Measurements from ENCODE around the gene GDE1.
"Not testable (repeated sequence)": the region's sequence is repeated elsewhere in the genome, so short reads cannot be mapped to it uniquely, and the experiment has no call there.

GDE1 gene, protein sequence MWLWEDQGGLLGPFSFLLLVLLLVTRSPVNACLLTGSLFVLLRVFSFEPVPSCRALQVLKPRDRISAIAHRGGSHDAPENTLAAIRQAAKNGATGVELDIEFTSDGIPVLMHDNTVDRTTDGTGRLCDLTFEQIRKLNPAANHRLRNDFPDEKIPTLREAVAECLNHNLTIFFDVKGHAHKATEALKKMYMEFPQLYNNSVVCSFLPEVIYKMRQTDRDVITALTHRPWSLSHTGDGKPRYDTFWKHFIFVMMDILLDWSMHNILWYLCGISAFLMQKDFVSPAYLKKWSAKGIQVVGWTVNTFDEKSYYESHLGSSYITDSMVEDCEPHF

DNA sequence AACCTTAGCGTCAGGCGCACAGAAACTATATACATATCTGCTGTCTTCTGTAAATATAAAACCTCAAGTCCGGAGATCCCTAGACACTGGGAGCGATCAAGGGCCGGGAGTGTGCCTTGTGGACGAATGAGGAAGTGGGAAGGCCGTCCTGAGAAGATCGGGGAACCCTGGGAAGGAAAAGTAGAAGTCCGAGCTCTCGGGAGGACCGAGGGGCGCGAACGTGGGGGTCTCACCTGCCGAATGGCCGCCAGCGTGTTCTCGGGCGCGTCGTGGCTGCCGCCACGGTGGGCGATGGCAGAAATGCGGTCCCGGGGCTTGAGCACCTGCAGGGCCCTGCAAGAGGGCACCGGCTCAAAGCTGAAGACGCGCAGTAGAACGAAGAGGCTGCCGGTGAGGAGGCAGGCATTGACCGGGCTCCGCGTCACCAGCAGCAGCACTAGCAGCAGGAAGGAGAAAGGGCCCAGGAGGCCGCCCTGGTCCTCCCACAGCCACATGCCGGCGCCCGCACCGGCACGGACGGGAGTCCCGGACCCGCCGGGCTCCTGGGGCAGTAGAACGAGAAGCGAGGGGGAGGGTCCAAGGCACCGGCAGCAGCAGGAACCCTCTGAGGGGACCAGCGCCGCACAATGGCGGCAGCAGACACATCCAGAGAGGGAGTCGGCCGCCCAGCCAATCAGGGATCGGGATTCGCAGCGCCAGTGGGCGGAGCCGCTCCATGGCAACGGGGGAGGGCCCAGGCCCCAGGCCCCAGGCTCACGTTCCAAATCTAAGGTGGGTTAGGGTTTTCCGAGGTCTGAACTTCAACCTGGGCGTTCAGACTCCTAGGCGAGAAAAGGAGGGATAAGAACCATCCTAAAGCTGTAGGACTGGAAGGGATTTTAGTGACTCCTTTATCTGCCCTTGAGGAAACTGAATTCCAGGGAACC, at the start of gene GDE1:
Gene GDE1, minus strand, starts transcription at position 628 of the 926 bp plus-strand sequence. Its CDS starts 134 bp downstream, at position 494.
- peak; percentile 86 for DNase-seq

- no peak for DNase-seq
These were observed 45.7 kb upstream of the GDE1 start for GRCh38 chr16:19567560-19567959.

GRCh38 chr16:19566362-19566761, 44.5 kb upstream of the GDE1 start:
- DNase-seq: no peak

DNA sequence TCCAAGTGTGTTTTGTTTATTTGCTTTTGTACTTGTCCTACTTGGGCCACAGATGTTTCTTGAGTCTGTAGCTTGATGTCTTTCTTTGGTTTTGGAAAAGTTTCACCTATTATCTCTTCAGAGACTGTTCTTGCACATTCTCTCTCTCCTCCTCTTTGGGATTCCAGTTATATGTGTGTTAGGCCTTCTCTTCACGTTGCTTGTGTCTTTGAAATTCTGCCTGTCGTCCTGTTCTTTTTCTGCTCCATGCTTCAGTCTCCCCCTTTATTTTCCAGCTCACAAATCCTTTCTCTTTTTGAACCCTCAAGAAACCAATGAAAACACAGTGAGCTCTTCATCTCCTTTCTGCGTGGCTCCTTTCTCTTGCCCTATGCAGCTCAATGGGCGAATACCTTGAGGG, 41.5 kb upstream of the GDE1 start:
- no peak for DNase-seq

DNA sequence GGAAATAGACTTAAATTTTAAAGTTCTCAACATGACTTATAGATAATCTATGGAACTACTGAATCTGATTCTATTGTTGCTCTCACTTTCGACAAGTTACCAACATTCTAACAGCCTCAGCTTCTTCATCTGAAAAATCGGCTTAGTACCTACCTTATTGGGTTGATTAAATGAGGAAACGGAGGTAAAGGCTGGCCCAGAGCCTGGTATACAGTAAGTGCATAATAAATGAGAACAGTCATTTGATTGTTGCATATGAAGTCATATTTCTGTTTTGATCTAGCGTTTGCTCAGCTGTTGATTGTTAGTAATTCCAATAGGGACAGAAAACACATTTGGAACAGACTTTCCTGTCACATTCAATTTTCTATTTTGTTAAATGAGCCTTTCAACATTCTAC, 38.2 kb upstream of the GDE1 start:
- DNase-seq: no peak

GRCh38 chr16:19559242-19559910, 37.5 kb upstream of the GDE1 start:
- peak; percentile 28 for DNase-seq

DNA sequence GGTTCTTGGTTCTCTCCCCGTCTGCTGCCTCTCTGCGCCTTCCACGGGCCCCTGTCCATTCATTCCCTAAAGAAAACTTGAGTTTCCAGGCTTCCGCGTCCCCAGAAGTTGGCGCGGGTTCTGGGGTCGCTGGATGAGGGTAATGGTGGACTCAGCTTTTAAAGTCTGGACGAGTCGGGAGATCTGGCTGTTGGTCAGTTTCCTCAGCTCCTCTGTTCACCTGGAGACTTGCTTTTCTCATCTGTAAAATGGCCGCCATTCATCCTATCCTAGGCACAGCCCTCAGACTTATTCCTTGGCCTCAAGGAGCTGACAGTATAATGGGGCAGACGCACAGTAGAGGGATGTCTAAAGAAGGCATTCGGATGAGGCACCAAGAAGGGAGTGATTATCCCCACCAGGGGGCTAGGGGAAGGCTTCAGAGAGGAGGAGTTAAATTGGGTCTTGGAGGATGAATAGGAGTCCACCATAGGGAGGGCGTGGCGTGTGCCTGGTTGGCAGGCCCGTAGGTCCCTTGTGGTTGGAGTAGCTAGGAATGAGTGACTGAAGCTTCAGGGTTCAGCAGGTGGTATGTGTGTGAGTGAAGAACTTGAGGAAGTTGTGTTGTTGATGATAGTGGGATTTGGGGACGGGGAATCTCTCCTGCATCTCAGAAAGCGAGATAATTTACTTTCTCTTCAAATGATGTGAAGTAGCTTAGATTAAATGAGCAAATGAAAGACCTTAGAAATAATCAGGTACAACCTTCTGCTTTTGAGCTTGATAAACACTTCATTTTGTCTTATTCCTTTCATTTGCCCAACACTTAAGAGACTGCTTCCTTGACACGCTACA, 34.3 kb upstream of the GDE1 start:
- peak; percentile 41 for DNase-seq

DNA sequence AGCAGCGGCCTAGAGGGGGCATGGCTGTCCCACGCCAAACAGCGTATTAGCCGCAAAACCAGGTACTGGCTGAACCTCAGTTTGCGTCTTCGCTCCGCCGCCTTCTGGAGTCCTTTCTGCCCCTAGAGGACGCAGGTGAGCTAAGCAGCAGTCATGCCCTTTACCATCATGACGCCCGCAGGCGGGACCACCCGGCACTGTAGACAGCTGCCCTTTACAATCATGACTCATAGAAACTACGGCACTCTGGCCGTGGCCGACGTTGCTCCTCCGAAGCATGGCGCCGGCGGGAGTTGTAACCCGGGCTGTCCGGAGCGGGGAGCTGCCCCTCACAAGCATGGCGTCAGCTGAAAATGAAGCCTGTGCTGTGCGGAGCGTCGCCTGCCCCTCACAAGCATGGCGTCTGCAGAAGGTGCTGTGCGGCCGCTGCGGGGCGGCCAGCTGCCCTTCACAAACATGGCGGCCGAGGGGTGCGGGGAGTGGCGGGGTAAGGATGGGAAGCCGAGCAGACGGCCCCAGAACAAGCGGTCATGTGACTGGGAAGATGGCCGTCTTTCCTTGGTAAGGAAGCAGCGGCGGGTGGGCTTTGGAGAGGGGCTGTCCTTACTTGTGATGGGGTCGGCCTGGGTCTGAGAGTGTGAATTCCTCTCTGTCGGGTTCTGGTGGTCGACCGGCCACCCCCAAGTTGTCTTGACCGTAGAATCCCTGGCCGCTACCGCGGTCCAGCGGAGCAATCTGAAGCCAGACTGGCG, 33.5 kb upstream of the GDE1 start, which contains the start of gene VPS35L:
Gene VPS35L, plus strand, starts transcription at position 518 of the 752 bp plus-strand sequence. Its CDS starts 27 bp downstream, at position 545.
- peak; percentile 97 for DNase-seq

GRCh38 chr16:19549673-19550072, 27.8 kb upstream of the GDE1 start:
- no peak for DNase-seq

- no peak for DNase-seq
These were observed 26.2 kb upstream of the GDE1 start for GRCh38 chr16:19548144-19548543.

GRCh38 chr16:19543278-19543996, 21.5 kb upstream of the GDE1 start:
- not testable (repeated sequence) for DNase-seq

DNA sequence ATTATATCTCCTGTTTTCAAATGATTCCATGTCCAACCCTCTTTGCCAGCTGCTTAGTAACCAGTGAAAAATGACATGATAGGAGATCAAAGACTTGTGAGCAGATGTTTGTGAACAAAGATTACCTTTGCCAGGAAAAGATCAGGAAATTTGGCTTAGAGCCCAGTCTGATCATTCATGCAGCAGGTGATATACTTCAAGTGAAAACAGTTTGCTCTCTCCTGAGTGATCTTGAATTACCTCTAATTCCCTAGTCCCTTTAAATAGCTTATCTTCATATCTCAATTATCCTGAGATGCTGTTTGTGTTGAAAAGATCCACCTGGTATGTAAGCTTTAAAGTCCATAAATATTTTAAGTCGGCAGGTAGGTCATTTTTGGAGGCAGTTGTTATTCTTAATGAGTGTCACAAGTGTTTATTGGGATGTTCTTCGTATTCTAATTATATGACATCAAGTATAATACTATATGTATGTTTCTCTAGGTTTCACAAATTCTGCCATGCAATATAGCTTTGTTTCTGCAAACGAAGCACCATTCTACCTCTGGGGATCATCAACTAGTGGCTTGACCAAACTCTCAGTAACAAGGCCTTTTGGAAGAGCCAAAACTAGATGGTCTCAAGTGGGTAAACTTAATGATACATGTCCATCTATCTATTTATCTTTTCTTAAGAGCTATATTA, 20.4 kb upstream of the GDE1 start:
- no peak for DNase-seq

DNA sequence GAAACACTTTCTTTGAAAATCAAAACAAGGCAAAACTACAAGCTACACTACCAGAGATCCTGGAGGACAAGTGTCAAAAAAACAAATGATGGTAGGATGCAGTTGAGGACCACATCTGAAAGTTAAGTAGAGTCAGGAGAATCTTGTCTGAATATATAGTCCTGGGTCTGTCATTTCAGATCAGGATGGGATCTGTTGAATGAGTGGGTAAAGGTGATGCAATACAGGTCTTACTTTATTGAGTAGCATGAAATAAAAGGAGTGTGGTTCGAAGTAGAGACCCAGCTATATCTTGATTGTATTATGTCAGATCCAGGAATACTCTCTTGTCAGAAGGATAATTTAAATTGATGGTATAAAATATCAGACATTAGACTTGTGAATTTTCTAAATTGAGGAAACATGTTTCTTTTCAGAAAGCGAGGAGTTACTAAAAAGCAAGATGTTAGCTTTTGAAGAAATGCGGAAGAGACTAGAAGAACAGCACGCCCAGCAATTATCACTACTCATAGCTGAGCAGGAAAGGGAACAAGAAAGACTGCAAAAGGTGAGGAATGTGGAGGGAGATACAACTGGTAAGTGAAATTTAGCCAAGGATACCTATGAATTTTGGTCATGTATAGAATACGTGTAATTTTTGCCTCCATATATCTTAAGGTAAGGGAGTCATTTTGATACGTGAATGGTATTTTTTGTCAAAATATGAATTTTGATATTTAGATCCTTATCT, 18.5 kb upstream of the GDE1 start:
- no peak for DNase-seq

DNA sequence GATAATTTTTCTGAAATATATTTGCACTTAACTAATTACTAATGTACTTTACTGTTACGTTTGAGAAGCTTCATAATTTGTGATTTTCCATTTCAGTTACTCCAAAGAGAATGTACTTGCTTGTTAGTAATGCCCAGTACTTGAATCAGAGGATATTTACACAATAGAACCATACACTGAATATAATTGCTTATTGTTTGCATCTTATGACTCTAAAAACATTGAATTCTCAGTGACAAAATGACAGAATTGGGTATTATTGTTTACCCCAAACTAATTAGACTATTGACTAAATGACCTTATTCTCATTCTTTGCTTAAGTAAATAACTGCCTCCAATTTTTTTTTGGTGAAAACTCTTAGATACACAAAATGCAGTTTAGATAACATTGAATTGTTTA, 10.7 kb upstream of the GDE1 start:
- DNase-seq: no peak

DNA sequence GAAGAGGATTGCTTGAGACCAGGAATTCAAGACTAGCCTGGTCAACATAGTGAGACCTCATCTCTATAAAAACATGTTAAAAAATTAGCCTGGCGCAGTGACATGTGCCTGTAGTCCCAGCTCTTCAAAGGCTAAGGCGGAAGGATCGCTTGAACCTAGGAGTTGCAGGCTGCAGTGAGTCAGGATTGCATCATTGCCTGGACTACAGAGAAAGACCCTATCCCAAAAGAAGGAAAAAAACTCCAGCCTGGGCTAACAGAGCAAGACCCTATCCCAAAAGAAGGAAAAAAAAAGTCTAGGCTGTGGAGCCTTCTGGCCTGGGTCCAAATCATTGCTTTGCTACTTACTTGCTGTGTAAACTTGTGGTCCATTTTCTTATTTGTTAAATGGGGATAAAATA, 6.8 kb upstream of the GDE1 start:
- DNase-seq: no peak

DNA sequence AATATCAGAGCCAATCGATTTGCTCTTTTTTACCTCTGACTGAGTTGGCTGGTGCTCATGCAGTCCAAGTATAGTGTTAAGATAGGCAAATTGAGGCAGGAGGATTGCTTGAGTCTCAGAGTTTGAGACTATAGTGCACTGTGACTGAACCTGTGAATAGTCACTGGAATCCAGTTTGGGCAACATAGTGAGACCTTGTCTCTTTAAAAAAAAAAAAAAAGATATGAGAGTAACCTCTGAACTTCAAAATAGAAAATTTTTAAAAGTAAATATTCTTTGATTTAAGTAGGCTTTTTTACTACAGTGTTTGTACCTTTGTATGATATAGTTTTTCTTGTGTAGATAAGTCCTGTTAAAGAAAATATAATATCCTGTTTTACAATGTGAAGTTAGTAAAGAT, 5.3 kb upstream of the GDE1 start:
- no peak for DNase-seq

DNA sequence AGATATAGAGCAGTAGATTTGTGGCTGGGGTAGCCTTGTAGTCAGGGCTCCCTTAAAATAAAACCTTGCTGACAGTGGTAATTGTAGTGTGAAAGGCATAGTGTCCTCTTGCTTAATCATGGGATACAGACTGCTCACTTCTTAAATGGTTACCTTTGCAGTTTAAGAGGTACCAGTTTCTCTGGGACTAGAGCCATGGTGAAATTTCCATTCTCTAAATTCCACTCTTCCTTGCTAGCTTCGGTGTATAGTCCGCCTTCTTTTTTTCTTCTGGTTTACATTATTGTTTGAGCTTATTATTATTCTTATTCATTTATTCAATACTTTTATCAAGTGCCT, 3.5 kb upstream of the GDE1 start:
- DNase-seq: no peak

- peak; percentile 13 for DNase-seq
These were observed 2.9 kb upstream of the GDE1 start for GRCh38 chr16:19524616-19525384.

DNA sequence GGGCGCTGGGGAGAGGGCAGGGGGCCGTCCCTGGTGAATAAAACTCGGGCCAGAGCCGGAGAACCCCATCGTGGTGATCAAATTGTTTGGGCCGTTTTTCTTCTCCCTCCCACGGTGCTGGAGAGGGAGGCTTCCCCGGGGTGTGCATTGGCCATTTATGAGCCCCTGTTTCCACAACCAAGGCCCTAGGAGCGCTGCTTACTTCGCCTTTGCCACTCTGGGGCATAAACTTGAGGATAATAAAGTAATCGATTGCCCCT, 2.4 kb upstream of the GDE1 start:
- no peak for DNase-seq

All from kidney glomerular epithelial cell (primary cell).